Astrocyte (in vitro differentiated cells and primary cell): ENCODE results near the gene NUDT16L1.

Source experiments
- EZH2 ChIP-seq: IDR thresholded peaks from 2 replicates; pipeline ENCODE4 v1.6.1; 2012; ENCODE audit warnings: mild to moderate bottlenecking, low read length, inconsistent platforms; ENCODE audit not compliant: insufficient read depth
- TF ChIP-seq, protein P1 (sequence below): IDR thresholded peaks from 2 replicates; pipeline ENCODE4 v1.5.1; 2011; ENCODE audit warnings: low read depth, mild to moderate bottlenecking, inconsistent platforms, low read length, moderate library complexity; ENCODE audit not compliant: insufficient read depth

DNA sequence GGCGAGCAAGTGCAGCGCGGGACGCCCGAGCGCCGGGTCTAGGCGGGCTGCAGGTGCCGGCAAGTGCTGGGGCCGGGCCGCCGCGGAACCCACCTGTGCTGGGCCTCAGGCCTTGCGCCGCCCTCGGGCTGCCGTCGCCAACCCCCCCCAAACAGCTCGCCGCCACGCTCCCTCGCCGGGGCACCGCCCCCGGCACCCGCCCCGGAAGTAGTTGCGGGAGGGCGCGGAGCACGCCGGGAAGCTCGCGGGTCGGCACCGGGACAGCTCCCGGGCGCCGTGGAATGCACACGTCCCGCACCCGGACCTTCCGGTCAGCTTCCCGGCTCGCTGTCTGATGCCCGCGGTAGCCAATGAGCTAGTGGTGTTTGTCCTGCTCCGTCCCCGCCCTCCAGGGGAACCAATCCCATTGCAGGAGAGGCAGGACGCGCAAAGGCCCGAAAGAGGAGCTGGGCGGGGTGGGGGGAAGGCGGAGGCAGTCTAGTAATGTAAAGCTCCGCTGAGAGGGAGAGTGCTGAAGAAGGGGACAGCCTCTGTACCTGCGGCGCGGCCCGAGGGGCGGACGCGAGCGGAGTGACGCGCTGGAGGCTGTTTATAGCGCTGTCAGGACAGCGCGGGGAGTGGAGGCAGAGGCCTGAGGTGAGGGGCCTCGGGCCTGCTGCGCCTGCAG is 40.8 kb downstream of the NUDT16L1 start, which contains the start of the genes ANKS3 and DNAAF8:
- TF ChIP-seq, protein P1, sequence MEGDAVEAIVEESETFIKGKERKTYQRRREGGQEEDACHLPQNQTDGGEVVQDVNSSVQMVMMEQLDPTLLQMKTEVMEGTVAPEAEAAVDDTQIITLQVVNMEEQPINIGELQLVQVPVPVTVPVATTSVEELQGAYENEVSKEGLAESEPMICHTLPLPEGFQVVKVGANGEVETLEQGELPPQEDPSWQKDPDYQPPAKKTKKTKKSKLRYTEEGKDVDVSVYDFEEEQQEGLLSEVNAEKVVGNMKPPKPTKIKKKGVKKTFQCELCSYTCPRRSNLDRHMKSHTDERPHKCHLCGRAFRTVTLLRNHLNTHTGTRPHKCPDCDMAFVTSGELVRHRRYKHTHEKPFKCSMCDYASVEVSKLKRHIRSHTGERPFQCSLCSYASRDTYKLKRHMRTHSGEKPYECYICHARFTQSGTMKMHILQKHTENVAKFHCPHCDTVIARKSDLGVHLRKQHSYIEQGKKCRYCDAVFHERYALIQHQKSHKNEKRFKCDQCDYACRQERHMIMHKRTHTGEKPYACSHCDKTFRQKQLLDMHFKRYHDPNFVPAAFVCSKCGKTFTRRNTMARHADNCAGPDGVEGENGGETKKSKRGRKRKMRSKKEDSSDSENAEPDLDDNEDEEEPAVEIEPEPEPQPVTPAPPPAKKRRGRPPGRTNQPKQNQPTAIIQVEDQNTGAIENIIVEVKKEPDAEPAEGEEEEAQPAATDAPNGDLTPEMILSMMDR: no peak
- TF ChIP-seq EZH2: no peak
